Fibroblast of skin of back (primary cell): ENCODE results near the gene PERP. TPM values are rescaled to one million over a fixed set of nuclear protein-coding genes. Genes with fewer than 3 reads are reported as not detected.
"Not testable (repeated sequence)": the region's sequence is repeated elsewhere in the genome, so short reads cannot be mapped to it uniquely, and the experiment has no call there.

Source experiments
- DNase-seq: peaks from one replicate; pipeline ENCODE4 v3.0.0-alpha.2; 2013
- polyA plus RNA-seq, 2 experiments: library from polyadenylated mRNA; unstranded; fragments of 120-200 nt; gene quantifications; one replicate each; pipeline ENCODE4 v1.2.1, GENCODE V29; 2013; ENCODE audit not compliant: insufficient read length in 2 of 2

The PERP gene
- 17.0 TPM for polyA plus RNA-seq (2013, experiment 1 of 2; ENCODE audit: insufficient read length)
- polyA plus RNA-seq (2013, experiment 2 of 2; ENCODE audit: insufficient read length), result 18.2 TPM

- peak; percentile 59 for DNase-seq
These were observed at the start of gene PERP for GRCh38 chr6:138107078-138107751. TSS of gene PERP (minus strand) at chr6:138107419. CDS start at chr6:138107340, 79 bp downstream.

GRCh38 chr6:138155443-138155842 lies 48.2 kb upstream of the PERP start:
- no peak for DNase-seq

- DNase-seq, result no peak
These were observed 39.3 kb upstream of the PERP start for GRCh38 chr6:138146544-138146943.

- DNase-seq, result no peak
These were observed 38.2 kb upstream of the PERP start for GRCh38 chr6:138145402-138145801.

- DNase-seq, result no peak
These were observed 35.6 kb upstream of the PERP start for GRCh38 chr6:138142806-138143205.

GRCh38 chr6:138129190-138129589 lies 22.0 kb upstream of the PERP start:
- DNase-seq, result no peak

- no peak for DNase-seq
These were observed 20.9 kb upstream of the PERP start for GRCh38 chr6:138128096-138128495.

- DNase-seq, result no peak
These were observed 16.9 kb upstream of the PERP start for GRCh38 chr6:138124096-138124495.

- no peak for DNase-seq
These were observed 12.8 kb upstream of the PERP start for GRCh38 chr6:138119976-138120375.

GRCh38 chr6:138119229-138119628 lies 12.0 kb upstream of the PERP start:
- DNase-seq, result not testable (repeated sequence)

GRCh38 chr6:138117376-138117914 lies 10.2 kb upstream of the PERP start:
- DNase-seq, result no peak

GRCh38 chr6:138116661-138116999 lies 9.4 kb upstream of the PERP start:
- DNase-seq, result no peak

- DNase-seq, result peak; percentile 65
These were observed 8.8 kb upstream of the PERP start for GRCh38 chr6:138115877-138116660.

- no peak for DNase-seq
These were observed 8.0 kb upstream of the PERP start for GRCh38 chr6:138115201-138115600.

GRCh38 chr6:138113588-138114210 lies 6.5 kb upstream of the PERP start:
- DNase-seq, result no peak

GRCh38 chr6:138110229-138110628 lies 3.0 kb upstream of the PERP start:
- DNase-seq, result no peak

- peak; percentile 70 for DNase-seq
These were observed 2.1 kb upstream of the PERP start for GRCh38 chr6:138109042-138109997.

- DNase-seq, result no peak
These were observed 753 bp upstream of the PERP start for GRCh38 chr6:138107752-138108592.

GRCh38 chr6:138106665-138107077 lies 548 bp downstream of the PERP start:
- DNase-seq, result no peak

GRCh38 chr6:138105880-138106664 lies 1.1 kb downstream of the PERP start:
- DNase-seq, result no peak
